NB4 (cell line): Measurements from ENCODE around the gene IRF2BPL.
A peak's percentile ranks its signal among the peaks of the same experiment; 100 is the strongest.

Experiments
- DNase-seq: peaks from one replicate; pipeline ENCODE4 v3.0.0; 2010; ENCODE audit warnings: low read depth
- H3K4me3 ChIP-seq: one replicate; pipeline ENCODE4 v1.5.1; 2011; ENCODE audit warnings: mild to moderate bottlenecking, low read depth, low read length, moderate library complexity
- MYC ChIP-seq: IDR thresholded peaks from 2 replicates; pipeline ENCODE4 v1.6.1; 2011; ENCODE audit warnings: low read depth, low read length
- POLR2A ChIP-seq: IDR thresholded peaks from 2 replicates; pipeline ENCODE4 v1.6.1; 2011; ENCODE audit warnings: mild to moderate bottlenecking; ENCODE audit not compliant: insufficient read length; ENCODE audit errors: extremely low read depth
- TF ChIP-seq, protein P1 (sequence below): IDR thresholded peaks from 2 replicates; pipeline ENCODE4 v1.6.1; 2011; ENCODE audit warnings: low read depth, low read length
- TF ChIP-seq, protein P2 (sequence below): IDR thresholded peaks from one replicate; pipeline ENCODE4 v1.5.1; 2012; ENCODE audit warnings: low read depth, low read length

IRF2BPL gene

DNA sequence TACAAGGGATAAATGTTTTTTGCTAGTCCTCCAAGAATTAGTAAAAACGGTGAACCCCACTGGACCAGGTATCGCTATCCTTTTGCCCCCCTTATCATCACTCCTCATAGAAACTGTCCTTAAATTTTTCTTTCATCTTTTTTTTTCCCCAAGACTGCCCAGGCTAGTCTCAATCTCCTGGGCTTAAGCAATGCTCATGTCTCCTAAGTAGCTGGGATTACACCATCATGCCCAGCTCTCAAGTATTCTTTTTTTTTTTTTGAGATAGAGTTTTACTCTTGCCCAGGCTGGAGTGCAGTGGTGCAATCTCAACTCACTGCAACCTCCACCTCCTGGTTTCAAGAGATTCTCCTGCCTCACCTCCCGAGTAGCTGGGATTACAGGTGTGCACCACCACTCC is 9.7 kb downstream of the IRF2BPL start:
- H3K4me3 ChIP-seq = no peak overlapping the region
- TF ChIP-seq, protein P1, sequence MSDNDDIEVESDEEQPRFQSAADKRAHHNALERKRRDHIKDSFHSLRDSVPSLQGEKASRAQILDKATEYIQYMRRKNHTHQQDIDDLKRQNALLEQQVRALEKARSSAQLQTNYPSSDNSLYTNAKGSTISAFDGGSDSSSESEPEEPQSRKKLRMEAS = no peak
- no peak for TF ChIP-seq MYC
- TF ChIP-seq POLR2A = no peak
- TF ChIP-seq, protein P2, sequence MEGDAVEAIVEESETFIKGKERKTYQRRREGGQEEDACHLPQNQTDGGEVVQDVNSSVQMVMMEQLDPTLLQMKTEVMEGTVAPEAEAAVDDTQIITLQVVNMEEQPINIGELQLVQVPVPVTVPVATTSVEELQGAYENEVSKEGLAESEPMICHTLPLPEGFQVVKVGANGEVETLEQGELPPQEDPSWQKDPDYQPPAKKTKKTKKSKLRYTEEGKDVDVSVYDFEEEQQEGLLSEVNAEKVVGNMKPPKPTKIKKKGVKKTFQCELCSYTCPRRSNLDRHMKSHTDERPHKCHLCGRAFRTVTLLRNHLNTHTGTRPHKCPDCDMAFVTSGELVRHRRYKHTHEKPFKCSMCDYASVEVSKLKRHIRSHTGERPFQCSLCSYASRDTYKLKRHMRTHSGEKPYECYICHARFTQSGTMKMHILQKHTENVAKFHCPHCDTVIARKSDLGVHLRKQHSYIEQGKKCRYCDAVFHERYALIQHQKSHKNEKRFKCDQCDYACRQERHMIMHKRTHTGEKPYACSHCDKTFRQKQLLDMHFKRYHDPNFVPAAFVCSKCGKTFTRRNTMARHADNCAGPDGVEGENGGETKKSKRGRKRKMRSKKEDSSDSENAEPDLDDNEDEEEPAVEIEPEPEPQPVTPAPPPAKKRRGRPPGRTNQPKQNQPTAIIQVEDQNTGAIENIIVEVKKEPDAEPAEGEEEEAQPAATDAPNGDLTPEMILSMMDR = no peak
- peak; percentile 33 for DNase-seq

DNA sequence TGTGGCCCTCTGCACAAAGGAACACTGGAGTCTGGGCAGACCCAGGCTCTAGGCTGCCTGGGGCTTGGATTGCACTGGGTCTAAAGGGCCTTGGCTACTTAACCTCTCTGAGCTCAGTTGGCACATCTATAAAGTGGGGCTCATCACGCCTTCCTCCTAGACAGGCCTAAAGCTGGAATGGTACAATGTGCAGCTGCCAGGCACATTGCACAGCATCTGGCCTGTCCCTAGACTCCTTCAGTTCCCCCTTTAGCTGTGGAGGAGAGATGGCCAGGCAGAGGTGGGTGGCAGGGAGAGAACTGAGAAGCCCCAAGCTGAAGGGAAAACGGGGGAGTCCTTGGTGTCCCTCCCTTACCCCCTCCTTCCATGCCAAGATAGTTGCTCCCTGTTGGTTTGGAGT is 10.8 kb downstream of the IRF2BPL start:
- H3K4me3 ChIP-seq = no peak overlapping the region
- DNase-seq = no peak
- TF ChIP-seq, protein P1 = no peak
- no peak for TF ChIP-seq MYC
- no peak for TF ChIP-seq POLR2A
- TF ChIP-seq, protein P2 = no peak

DNA sequence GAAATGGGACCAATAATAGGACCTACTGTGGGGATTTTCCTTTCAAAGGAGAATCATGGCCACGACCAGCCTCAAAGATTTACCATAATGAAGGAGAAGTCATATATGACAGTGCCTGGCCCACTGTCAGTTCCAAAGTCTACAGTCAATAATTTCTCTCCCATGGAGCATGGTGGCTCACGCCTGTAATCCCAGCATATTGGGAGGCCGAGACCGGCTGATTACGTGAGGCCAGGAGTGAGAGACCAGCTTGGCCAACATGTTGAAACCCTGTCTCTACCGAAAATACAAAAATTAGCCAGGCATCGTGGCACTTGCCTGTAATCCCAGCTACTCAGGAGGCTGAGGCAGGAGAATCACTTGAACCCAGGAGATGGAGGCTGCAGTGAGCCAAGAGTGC is 13.8 kb downstream of the IRF2BPL start:
- no peak overlapping the region for H3K4me3 ChIP-seq
- DNase-seq = no peak
- TF ChIP-seq MYC (no peak), POLR2A (no peak)
- TF ChIP-seq, protein P1 = no peak
- TF ChIP-seq, protein P2 = no peak

DNA sequence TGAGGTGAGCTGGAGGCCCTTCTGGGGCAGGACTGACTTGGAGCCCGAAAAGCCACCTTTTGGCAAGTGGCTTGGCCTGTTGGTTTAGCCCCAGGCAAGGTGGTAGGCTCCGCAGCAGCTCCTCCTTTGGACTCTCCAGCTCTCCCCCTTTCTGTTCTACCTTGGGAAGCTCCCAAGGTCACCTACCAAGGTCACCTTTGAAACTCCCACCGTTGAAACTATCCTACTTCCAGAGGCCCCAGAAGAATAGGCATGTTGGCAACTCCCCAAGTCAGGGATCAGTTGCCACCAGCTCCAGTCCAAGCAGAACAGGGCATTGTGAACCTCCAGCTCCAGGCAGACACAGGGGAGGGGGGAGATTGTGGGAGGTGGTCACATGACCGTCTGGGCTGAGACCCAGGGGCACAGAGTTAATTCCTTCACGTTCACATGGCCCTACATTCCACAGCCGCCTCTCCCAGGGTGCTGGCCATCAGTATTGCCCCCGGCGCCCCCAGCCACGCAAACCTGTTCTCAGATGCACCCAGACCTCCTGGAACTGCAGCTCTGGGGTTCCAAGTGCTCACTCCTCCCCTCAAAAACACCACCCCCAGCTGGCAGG is 14.4 kb downstream of the IRF2BPL start:
- TF ChIP-seq, protein P2 = no peak
- TF ChIP-seq, protein P1 = no peak
- no peak overlapping the region for H3K4me3 ChIP-seq
- DNase-seq = no peak

DNA sequence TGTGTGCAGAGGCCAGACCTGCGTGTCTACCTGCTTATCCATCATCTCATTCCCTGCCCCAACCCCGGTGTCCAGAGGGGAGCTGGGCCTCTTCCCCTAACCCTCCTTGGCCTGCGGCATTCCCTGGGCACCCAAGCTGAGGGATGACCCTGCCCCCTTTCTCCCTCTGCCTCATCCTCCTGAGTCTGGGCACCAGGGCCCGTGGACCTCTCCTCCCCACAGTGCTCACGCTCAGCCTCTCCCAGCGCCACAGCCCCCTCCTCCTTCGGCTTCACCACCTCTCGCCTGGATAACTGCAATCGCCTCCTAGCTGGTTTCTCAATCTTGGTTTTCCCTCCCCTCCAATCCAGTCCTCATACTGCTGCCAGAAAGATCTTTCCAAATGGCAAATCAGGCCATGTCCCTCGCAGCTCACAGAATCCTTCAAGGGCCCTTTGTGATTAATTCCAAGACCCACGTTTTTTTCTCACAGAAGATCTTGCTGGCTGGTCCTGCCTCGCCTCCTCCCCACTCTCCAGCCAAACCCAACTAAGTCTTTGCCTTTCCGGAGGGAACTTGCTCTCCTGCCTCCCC is 16.2 kb downstream of the IRF2BPL start:
- no peak for DNase-seq
- TF ChIP-seq MYC (no peak), POLR2A (no peak)
- TF ChIP-seq, protein P2 = no peak
- TF ChIP-seq, protein P1 = no peak
- H3K4me3 ChIP-seq = no peak overlapping the region

DNA sequence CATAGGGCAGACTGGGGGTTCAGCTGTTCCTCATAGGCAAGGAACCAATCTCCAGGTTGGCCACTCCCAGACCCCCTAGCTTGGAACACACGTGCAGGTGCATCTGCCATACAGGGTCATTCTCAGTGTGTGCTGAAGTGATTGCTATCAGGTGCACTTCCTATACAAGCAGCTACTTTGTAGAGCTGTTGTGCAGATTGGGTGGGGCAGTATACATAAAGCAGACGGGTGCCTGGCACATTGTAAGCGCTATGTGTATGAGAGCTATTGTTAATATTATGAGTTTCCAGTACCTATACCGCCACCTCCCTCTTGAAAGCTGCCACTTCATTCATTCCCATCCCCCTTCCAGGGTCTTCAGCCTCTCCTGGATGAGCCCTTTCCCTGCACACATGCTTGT is 17.3 kb downstream of the IRF2BPL start:
- TF ChIP-seq, protein P2 = no peak
- TF ChIP-seq MYC (no peak), POLR2A (no peak)
- TF ChIP-seq, protein P1 = no peak
- no peak overlapping the region for H3K4me3 ChIP-seq
- DNase-seq = no peak
